GM12878 (cell line): Measurements from ENCODE around the gene NFE2L3. TPM values are rescaled to one million over a fixed set of nuclear protein-coding genes. Genes with fewer than 3 reads are reported as not detected.
A peak's percentile ranks its signal among the peaks of the same experiment; 100 is the strongest.

ENCODE experiments used
- CREB1 ChIP-seq: IDR thresholded peaks from 2 replicates; pipeline ENCODE4 v1.6.1; 2012; ENCODE audit warnings: low read depth, mild to moderate bottlenecking, inconsistent platforms
- CREM ChIP-seq: IDR thresholded peaks from 2 replicates; pipeline ENCODE4 v1.6.1; 2014; ENCODE audit warnings: antibody characterized with exemption, low read depth
- DPF2 ChIP-seq: fragments of 450-650 bp; IDR thresholded peaks from 2 replicates; pipeline ENCODE4 v1.6.1; 2017; ENCODE audit warnings: mild to moderate bottlenecking
- GATAD2B ChIP-seq: fragments of 450-650 bp; conservative IDR thresholded peaks from 2 replicates; pipeline ENCODE4 v1.6.1; 2017; ENCODE audit warnings: low read depth, mild to moderate bottlenecking, moderate library complexity
- HCFC1 ChIP-seq: fragments of 150-350 bp; IDR thresholded peaks from 2 replicates; pipeline ENCODE4 v1.6.1; 2014; ENCODE audit warnings: low read length
- HDGF ChIP-seq: fragments of 450-650 bp; IDR thresholded peaks from 2 replicates; pipeline ENCODE4 v1.6.1; 2016; ENCODE audit warnings: antibody characterized with exemption
- KLF5 ChIP-seq: fragments of 450-650 bp; IDR thresholded peaks from 2 replicates; pipeline ENCODE4 v1.6.1; 2014; ENCODE audit warnings: mild to moderate bottlenecking; ENCODE audit not compliant: partially characterized antibody
- MYB ChIP-seq: fragments of 150-350 bp; IDR thresholded peaks from 2 replicates; pipeline ENCODE4 v1.6.1; 2014; ENCODE audit warnings: mild to moderate bottlenecking, low read depth, low read length, borderline replicate concordance
- POLR2A ChIP-seq: IDR thresholded peaks from 2 replicates; pipeline ENCODE4 v1.6.1; 2011; ENCODE audit warnings: low read depth, mild to moderate bottlenecking, low read length
- SIN3A ChIP-seq: IDR thresholded peaks from 2 replicates; pipeline ENCODE4 v1.6.1; 2012; ENCODE audit warnings: low read depth, low read length, improper control_type of control experiment
- SMAD5 ChIP-seq: IDR thresholded peaks from 2 replicates; pipeline ENCODE4 v1.6.1; 2016; ENCODE audit warnings: antibody characterized with exemption, low read depth
- SRF ChIP-seq, 2 experiments: IDR thresholded peaks; 2 replicates each; pipeline ENCODE4 v1.6.1; 2011; ENCODE audit warnings: low read depth in 2 of 2, low read length in 2 of 2, mild to moderate bottlenecking in 1 of 2, moderate library complexity in 1 of 2
- TAF1 ChIP-seq: IDR thresholded peaks from 2 replicates; pipeline ENCODE4 v1.6.1; 2011; ENCODE audit warnings: mild to moderate bottlenecking, low read depth, low read length, borderline replicate concordance
- TCF12 ChIP-seq: IDR thresholded peaks from 2 replicates; pipeline ENCODE4 v1.6.1; 2011; ENCODE audit warnings: low read depth, mild to moderate bottlenecking, low read length
- TCF7 ChIP-seq: IDR thresholded peaks from 2 replicates; pipeline ENCODE4 v1.6.1; 2014; ENCODE audit warnings: antibody characterized with exemption, borderline replicate concordance
- YBX1 ChIP-seq: fragments of 450-650 bp; IDR thresholded peaks from 2 replicates; pipeline ENCODE4 v1.6.1; 2016; ENCODE audit warnings: antibody characterized with exemption
- ZNF24 ChIP-seq: fragments of 450-650 bp; IDR thresholded peaks from 2 replicates; pipeline ENCODE4 v1.6.1; 2017; ENCODE audit warnings: antibody characterized with exemption, mild to moderate bottlenecking
- ZNF274 ChIP-seq: IDR thresholded peaks from one replicate; pipeline ENCODE4 v1.8.0; 2011; ENCODE audit not compliant: insufficient read length, insufficient read depth
- polyA plus RNA-seq, 11 experiments: library from polyadenylated mRNA; depleted of rRNA in 4 of 11; unstranded in 6 of 11; stranded (reverse) in 5 of 11; fragments of >200 nt; fragmentation: Nextera tagmentation in 4 of 11; fragmentation: Illumina TruSeq in 1 of 11; extraction: Ambion mirVana in 4 of 11; extraction: Trizol in 1 of 11; gene quantifications; 1 replicate in 1 of 11; 2 replicates in 10 of 11; pipeline versions ENCODE4 v1.2.1 to v1.2.3, GENCODE V29; 2011 to 2016; ENCODE audit warnings: inconsistent platforms in 2 of 11, missing spikeins in 2 of 11, low read depth in 1 of 11
- total RNA-seq, 4 experiments: library from RNA; depleted of rRNA in 3 of 4; stranded (reverse); fragments of >200 nt in 3 of 4; fragmentation: Illumina TruSeq in 1 of 4; extraction: Trizol in 1 of 4; gene quantifications; 2 replicates each; pipeline versions ENCODE4 v1.2.1 to v1.2.3, GENCODE V29; 2013 to 2021
- TF ChIP-seq, protein P1 (sequence below), 3 experiments: IDR thresholded peaks in 2 of 3; conservative IDR thresholded peaks in 1 of 3; 2 replicates each; pipeline ENCODE4 v1.5.1; 2011; ENCODE audit warnings: low read depth in 3 of 3, low read length in 3 of 3, mild to moderate bottlenecking in 3 of 3, control low read depth in 2 of 3, moderate library complexity in 2 of 3, inconsistent platforms in 1 of 3, mixed read lengths in 1 of 3; ENCODE audit not compliant: control insufficient read depth in 2 of 3, insufficient read depth in 1 of 3; ENCODE audit errors: extremely low read depth in 1 of 3
- TF ChIP-seq, protein P2 (sequence below): fragments of 450-650 bp; IDR thresholded peaks from 2 replicates; pipeline ENCODE4 v1.6.1; 2017; ENCODE audit warnings: mild to moderate bottlenecking, moderate library complexity
- TF ChIP-seq, protein P3 (sequence below): fragments of 450-650 bp; conservative IDR thresholded peaks from 2 replicates; pipeline ENCODE4 v1.6.1; 2017; ENCODE audit warnings: mild to moderate bottlenecking, moderate library complexity

Gene NFE2L3
- total and polyA plus RNA-seq, 10 of the 15 experiments (the other 5 are each of a cell fraction or from before 2014, with no cell fraction given): 4.4 to 34.9 (median 13.0) TPM

DNA sequence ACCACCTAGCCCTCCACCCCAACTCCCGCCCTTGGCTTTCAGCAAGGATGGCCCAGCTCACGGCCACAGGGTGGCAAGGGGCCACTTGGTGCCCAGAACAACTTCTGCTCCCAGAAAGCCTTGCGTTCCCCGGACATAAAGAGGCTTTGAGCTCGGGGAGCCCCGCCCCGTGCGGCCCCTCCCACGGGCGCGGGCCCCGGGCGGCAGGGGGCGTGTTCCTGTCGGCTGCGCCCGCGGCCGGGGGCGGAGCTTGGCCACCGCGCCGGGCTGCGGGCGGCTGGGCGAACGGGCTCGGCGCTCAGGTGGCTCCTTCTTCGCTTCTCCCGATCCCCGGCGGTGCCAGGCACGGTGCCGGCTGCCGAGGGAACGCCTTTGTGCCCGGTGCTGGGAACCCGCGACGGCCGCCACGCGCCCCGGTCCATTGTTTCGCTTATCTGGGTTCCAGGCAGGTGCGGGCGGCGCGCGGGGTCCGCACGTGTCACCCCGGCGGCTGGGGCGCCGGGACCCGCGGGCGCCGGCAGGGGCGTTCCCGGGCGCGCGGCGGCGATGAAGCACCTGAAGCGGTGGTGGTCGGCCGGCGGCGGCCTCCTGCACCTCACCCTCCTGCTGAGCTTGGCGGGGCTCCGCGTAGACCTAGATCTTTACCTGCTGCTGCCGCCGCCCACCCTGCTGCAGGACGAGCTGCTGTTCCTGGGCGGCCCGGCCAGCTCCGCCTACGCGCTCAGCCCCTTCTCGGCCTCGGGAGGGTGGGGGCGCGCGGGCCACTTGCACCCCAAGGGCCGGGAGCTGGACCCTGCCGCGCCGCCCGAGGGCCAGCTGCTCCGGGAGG is at the start of gene NFE2L3 (continued):
- 0 out of 2 replicates have a peak, but pooled peaks have one; percentile 5 for TF ChIP-seq TCF12
- no peak for TF ChIP-seq MYB
- no peak for TF ChIP-seq TCF7
- TF ChIP-seq, protein P1, sequence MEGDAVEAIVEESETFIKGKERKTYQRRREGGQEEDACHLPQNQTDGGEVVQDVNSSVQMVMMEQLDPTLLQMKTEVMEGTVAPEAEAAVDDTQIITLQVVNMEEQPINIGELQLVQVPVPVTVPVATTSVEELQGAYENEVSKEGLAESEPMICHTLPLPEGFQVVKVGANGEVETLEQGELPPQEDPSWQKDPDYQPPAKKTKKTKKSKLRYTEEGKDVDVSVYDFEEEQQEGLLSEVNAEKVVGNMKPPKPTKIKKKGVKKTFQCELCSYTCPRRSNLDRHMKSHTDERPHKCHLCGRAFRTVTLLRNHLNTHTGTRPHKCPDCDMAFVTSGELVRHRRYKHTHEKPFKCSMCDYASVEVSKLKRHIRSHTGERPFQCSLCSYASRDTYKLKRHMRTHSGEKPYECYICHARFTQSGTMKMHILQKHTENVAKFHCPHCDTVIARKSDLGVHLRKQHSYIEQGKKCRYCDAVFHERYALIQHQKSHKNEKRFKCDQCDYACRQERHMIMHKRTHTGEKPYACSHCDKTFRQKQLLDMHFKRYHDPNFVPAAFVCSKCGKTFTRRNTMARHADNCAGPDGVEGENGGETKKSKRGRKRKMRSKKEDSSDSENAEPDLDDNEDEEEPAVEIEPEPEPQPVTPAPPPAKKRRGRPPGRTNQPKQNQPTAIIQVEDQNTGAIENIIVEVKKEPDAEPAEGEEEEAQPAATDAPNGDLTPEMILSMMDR (IDR thresholded peaks at IDR 0.05 in 2 of 3, conservative IDR thresholded peaks at IDR 0.05 in 1 of 3; ENCODE audit: control insufficient read depth in 2 of 3, extremely low read depth in 1 of 3, insufficient read depth in 1 of 3, low read depth in 3 of 3, low read length in 3 of 3): peak; percentile 6 to 17 (median 9); a peak in 1 of 6 replicates
- TF ChIP-seq DPF2: peak; percentile 52; the same call in 1 of the 2 replicates
- TF ChIP-seq POLR2A: peak; percentile 82
- TF ChIP-seq CREB1: no peak
- TF ChIP-seq, protein P2, sequence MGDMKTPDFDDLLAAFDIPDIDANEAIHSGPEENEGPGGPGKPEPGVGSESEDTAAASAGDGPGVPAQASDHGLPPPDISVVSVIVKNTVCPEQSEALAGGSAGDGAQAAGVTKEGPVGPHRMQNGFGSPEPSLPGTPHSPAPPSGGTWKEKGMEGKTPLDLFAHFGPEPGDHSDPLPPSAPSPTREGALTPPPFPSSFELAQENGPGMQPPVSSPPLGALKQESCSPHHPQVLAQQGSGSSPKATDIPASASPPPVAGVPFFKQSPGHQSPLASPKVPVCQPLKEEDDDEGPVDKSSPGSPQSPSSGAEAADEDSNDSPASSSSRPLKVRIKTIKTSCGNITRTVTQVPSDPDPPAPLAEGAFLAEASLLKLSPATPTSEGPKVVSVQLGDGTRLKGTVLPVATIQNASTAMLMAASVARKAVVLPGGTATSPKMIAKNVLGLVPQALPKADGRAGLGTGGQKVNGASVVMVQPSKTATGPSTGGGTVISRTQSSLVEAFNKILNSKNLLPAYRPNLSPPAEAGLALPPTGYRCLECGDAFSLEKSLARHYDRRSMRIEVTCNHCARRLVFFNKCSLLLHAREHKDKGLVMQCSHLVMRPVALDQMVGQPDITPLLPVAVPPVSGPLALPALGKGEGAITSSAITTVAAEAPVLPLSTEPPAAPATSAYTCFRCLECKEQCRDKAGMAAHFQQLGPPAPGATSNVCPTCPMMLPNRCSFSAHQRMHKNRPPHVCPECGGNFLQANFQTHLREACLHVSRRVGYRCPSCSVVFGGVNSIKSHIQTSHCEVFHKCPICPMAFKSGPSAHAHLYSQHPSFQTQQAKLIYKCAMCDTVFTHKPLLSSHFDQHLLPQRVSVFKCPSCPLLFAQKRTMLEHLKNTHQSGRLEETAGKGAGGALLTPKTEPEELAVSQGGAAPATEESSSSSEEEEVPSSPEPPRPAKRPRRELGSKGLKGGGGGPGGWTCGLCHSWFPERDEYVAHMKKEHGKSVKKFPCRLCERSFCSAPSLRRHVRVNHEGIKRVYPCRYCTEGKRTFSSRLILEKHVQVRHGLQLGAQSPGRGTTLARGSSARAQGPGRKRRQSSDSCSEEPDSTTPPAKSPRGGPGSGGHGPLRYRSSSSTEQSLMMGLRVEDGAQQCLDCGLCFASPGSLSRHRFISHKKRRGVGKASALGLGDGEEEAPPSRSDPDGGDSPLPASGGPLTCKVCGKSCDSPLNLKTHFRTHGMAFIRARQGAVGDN: peak; percentile 85; the same call in 1 of the 2 replicates
- TF ChIP-seq KLF5: no peak
- peak; percentile 15; the same call in 1 of the 2 replicates for TF ChIP-seq TAF1
- no peak for TF ChIP-seq SIN3A
- TF ChIP-seq SMAD5: peak; percentile 37; the same call in 1 of the 2 replicates
- TF ChIP-seq, protein P3, sequence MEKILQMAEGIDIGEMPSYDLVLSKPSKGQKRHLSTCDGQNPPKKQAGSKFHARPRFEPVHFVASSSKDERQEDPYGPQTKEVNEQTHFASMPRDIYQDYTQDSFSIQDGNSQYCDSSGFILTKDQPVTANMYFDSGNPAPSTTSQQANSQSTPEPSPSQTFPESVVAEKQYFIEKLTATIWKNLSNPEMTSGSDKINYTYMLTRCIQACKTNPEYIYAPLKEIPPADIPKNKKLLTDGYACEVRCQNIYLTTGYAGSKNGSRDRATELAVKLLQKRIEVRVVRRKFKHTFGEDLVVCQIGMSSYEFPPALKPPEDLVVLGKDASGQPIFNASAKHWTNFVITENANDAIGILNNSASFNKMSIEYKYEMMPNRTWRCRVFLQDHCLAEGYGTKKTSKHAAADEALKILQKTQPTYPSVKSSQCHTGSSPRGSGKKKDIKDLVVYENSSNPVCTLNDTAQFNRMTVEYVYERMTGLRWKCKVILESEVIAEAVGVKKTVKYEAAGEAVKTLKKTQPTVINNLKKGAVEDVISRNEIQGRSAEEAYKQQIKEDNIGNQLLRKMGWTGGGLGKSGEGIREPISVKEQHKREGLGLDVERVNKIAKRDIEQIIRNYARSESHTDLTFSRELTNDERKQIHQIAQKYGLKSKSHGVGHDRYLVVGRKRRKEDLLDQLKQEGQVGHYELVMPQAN: peak; percentile 59; the same call in 1 of the 2 replicates
- TF ChIP-seq HDGF: peak; percentile 84; the same call in 1 of the 2 replicates
- 0 out of 4 replicates have a peak, but pooled peaks of 1 of the 2 experiments have one; percentile 6 for TF ChIP-seq SRF (IDR thresholded peaks at IDR 0.05; ENCODE audit: low read depth in 2 of 2, low read length in 2 of 2)
- TF ChIP-seq GATAD2B: peak; percentile 42; the same call in 1 of the 2 replicates
- no peak for TF ChIP-seq ZNF274
- TF ChIP-seq ZNF24: 0 out of 2 replicates have a peak, but pooled peaks have one; percentile 13
- TF ChIP-seq YBX1: no peak
- no peak for TF ChIP-seq HCFC1
- no peak for TF ChIP-seq CREM
- TF ChIP-seq, all 136 proteins: peak for 18
